ENCODE data around the gene PTPN14. TPM values are rescaled to one million over a fixed set of nuclear protein-coding genes. Genes with fewer than 3 reads are reported as not detected.

Gene PTPN14
- total RNA-seq, 1 donor from 2014 or later: 43.7 TPM

GRCh38 chr1:214361636-214362035 is 189.8 kb downstream of the PTPN14 start:
- H3K27me3 ChIP-seq: no peaks in the 10 kb centered on the region
- H3K4me3 ChIP-seq: no peak overlapping the region
- DNase-seq (no peak), ATAC-seq (no peak)
- H3K36me3 ChIP-seq: peaks cover 18% of the 10 kb centered on the region
- no peak for TF ChIP-seq CTCF (IDR thresholded peaks at IDR 0.05)
- H3K27ac ChIP-seq: no peak overlapping the region
- H3K9me3 ChIP-seq: no peaks in the 10 kb centered on the region
- intact Hi-C loops (cut with DNase I): no loop called here
- H3K4me1 ChIP-seq: no peaks in the 10 kb centered on the region

- Histone ChIP-seq H3K27me3 (no peaks in the 10 kb centered on the region), H3K9me3 (no peaks in the 10 kb centered on the region), H3K36me3 (peaks cover 27% of the 10 kb centered on the region), H3K27ac (no peak overlapping the region), H3K4me1 (no peaks in the 10 kb centered on the region), H3K4me3 (no peak overlapping the region)
- ATAC-seq: no peak
- TF ChIP-seq CTCF (IDR thresholded peaks at IDR 0.05): no peak
- intact Hi-C loops (cut with DNase I): no loop called here
- no peak for DNase-seq
Observed at GRCh38 chr1:214360525-214361164, 190.8 kb downstream of the PTPN14 start.

- Histone ChIP-seq H3K4me1 (no peaks in the 10 kb centered on the region), H3K9me3 (no peaks in the 10 kb centered on the region), H3K4me3 (no peak overlapping the region), H3K27ac (no peak overlapping the region), H3K36me3 (peaks cover 27% of the 10 kb centered on the region), H3K27me3 (no peaks in the 10 kb centered on the region)
- no peak for TF ChIP-seq CTCF (IDR thresholded peaks at IDR 0.05)
- ATAC-seq (no peak), DNase-seq (no peak)
- intact Hi-C loops (cut with DNase I): no loop called here
Observed at GRCh38 chr1:214360116-214360515, 191.3 kb downstream of the PTPN14 start.

- Histone ChIP-seq H3K9me3 (no peaks in the 10 kb centered on the region), H3K4me3 (no peak overlapping the region), H3K27me3 (no peaks in the 10 kb centered on the region), H3K27ac (no peak overlapping the region), H3K36me3 (peaks cover 23% of the 10 kb centered on the region), H3K4me1 (no peaks in the 10 kb centered on the region)
- ATAC-seq: no peak
- intact Hi-C loops (cut with DNase I): no loop called here
- no peak for DNase-seq
- TF ChIP-seq CTCF (IDR thresholded peaks at IDR 0.05): no peak
Observed at GRCh38 chr1:214354440-214355148, 196.8 kb downstream of the PTPN14 start.

GRCh38 chr1:214352838-214353237 is 198.6 kb downstream of the PTPN14 start:
- Histone ChIP-seq H3K4me3 (no peak overlapping the region), H3K9me3 (no peaks in the 10 kb centered on the region), H3K27ac (no peak overlapping the region), H3K4me1 (no peaks in the 10 kb centered on the region), H3K27me3 (no peaks in the 10 kb centered on the region), H3K36me3 (peaks cover 20% of the 10 kb centered on the region)
- intact Hi-C loops (cut with DNase I): no loop called here
- ATAC-seq (no peak), DNase-seq (no peak)
- TF ChIP-seq CTCF (IDR thresholded peaks at IDR 0.05): no peak

Measured in upper lobe of right lung (tissue), 1 donor.